Progenitor cell of endocrine pancreas (in vitro differentiated cells): ENCODE results near the gene CDC42BPA. TPM values are rescaled to one million over a fixed set of nuclear protein-coding genes. Genes with fewer than 3 reads are reported as not detected.

Experiments
- DNase-seq: peaks from one replicate; pipeline ENCODE4 v3.0.0; 2021; ENCODE audit warnings: low spot score; ENCODE audit not compliant: unreplicated experiment
- H3K27ac Mint-ChIP-seq: 2 replicates; pipeline ENCODE4 v1.8.0; 2021; ENCODE audit warnings: mild to moderate bottlenecking, moderate library complexity, mixed read lengths
- H3K27me3 Mint-ChIP-seq: 2 replicates; pipeline ENCODE4 v1.8.0; 2021; ENCODE audit warnings: mixed read lengths
- H3K36me3 Mint-ChIP-seq: 2 replicates; pipeline ENCODE4 v1.8.0; 2022; ENCODE audit warnings: mixed read lengths; ENCODE audit not compliant: insufficient read depth
- H3K4me1 Mint-ChIP-seq: 2 replicates; pipeline ENCODE4 v1.8.0; 2021; ENCODE audit warnings: low read depth, mixed read lengths
- H3K4me3 Mint-ChIP-seq: 2 replicates; pipeline ENCODE4 v1.8.0; 2021; ENCODE audit warnings: low read depth, mild to moderate bottlenecking, moderate library complexity, mixed read lengths
- H3K9me3 Mint-ChIP-seq: 2 replicates; pipeline ENCODE4 v1.8.0; 2021; ENCODE audit warnings: low read depth, mixed read lengths
- CTCF ChIP-seq: fragments of 200-600 bp; sonication (generic); IDR thresholded peaks from one replicate; pipeline ENCODE4 v1.5.0; 2021; ENCODE audit warnings: antibody characterized with exemption, mild to moderate bottlenecking; ENCODE audit not compliant: unreplicated experiment
- total RNA-seq: library from RNA; stranded (reverse); gene quantifications from 2 replicates; pipeline ENCODE4 v1.2.1, GENCODE V29; 2021

Gene CDC42BPA
- total RNA-seq, 1 donor from 2014 or later: 32.7 TPM

- DNase-seq: no peak
Measured at GRCh38 chr1:226995365-226996332, 322.6 kb downstream of the CDC42BPA start.

GRCh38 chr1:226994586-226995364 is 323.5 kb downstream of the CDC42BPA start:
- Mint-ChIP-seq H3K4me3 (no peak overlapping the region), H3K9me3 (peaks cover 12% of the 10 kb centered on the region), H3K4me1 (peaks cover 49% of the 10 kb centered on the region), H3K27ac (peak overlapping the region; percentile 97), H3K36me3 (peaks cover 19% of the 10 kb centered on the region), H3K27me3 (no peaks in the 10 kb centered on the region)
- DNase-seq: no peak
- TF ChIP-seq CTCF: no peak

More at GRCh38 chr1:226995365-226996332, 322.6 kb downstream of the CDC42BPA start:
- Mint-ChIP-seq H3K4me3 (no peak overlapping the region), H3K9me3 (peaks cover 12% of the 10 kb centered on the region), H3K27ac (no peak overlapping the region), H3K27me3 (no peaks in the 10 kb centered on the region), H3K4me1 (peaks cover 41% of the 10 kb centered on the region), H3K36me3 (peaks cover 24% of the 10 kb centered on the region)
- TF ChIP-seq CTCF: no peak

- DNase-seq: no peak
- Mint-ChIP-seq H3K9me3 (peaks cover 12% of the 10 kb centered on the region), H3K27me3 (no peaks in the 10 kb centered on the region), H3K4me3 (peak overlapping the region; percentile 64), H3K4me1 (peaks cover 53% of the 10 kb centered on the region), H3K36me3 (peaks cover 14% of the 10 kb centered on the region), H3K27ac (peak overlapping the region; percentile 97)
- peak; percentile 16 for TF ChIP-seq CTCF
Measured at GRCh38 chr1:226993814-226994585, 324.3 kb downstream of the CDC42BPA start.

GRCh38 chr1:226991920-226992319 is 326.4 kb downstream of the CDC42BPA start:
- Mint-ChIP-seq H3K9me3 (no peaks in the 10 kb centered on the region), H3K4me3 (no peak overlapping the region), H3K4me1 (peaks cover 66% of the 10 kb centered on the region), H3K36me3 (peaks cover 5% of the 10 kb centered on the region), H3K27me3 (no peaks in the 10 kb centered on the region), H3K27ac (no peak overlapping the region)
- DNase-seq: no peak
- TF ChIP-seq CTCF: no peak
